HG02938 (cell line): Measurements from ENCODE around the gene PKNOX2.

Experiments used
- ATAC-seq: cut with Tn5 transposase; IDR thresholded peaks from one replicate; pipeline ENCODE4 v1.9.1; 2021; ENCODE audit warnings: mild to moderate bottlenecking, moderate library complexity; ENCODE audit not compliant: unreplicated experiment

PKNOX2 gene

GRCh38 chr11:125257751-125258150 is 93.2 kb downstream of the PKNOX2 start:
- no peak for ATAC-seq

GRCh38 chr11:125258291-125259032 is 93.9 kb downstream of the PKNOX2 start:
- no peak for ATAC-seq

GRCh38 chr11:125261588-125261987 is 97.0 kb downstream of the PKNOX2 start:
- ATAC-seq = no peak

- ATAC-seq = no peak
These were observed 97.8 kb downstream of the PKNOX2 start for GRCh38 chr11:125262194-125262829.

GRCh38 chr11:125262830-125263218 is 98.3 kb downstream of the PKNOX2 start:
- ATAC-seq = no peak

DNA sequence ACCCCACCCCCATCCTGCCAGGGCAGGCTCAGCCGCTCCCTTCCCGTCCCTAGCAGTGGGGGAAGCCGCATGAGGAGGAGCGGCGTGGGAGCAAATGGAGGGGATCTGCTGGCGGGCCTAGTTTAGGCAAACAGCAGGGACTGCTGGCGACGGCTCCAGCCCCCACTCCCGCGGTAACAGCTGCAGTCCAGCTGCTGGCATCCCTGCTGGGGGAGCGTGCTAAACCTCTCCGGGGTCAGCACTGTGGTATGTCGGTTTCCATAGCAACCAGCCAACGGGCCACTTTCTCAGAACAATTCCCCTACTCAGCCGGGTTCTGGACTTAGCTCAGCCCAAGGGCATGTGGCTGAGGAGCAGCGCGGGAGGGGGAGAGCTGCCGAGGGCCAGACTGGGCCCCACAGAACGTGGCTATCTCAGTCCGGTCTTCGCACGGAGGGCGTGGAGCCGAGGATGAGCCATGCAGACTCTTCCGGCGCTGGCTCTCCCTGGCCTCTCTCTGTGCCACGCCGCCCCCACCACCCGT is 98.8 kb downstream of the PKNOX2 start:
- no peak for ATAC-seq

GRCh38 chr11:125264100-125265022 is 99.8 kb downstream of the PKNOX2 start:
- ATAC-seq = no peak

- ATAC-seq = no peak
These were observed 103.0 kb downstream of the PKNOX2 start for GRCh38 chr11:125267548-125267947.

- no peak for ATAC-seq
These were observed 104.1 kb downstream of the PKNOX2 start for GRCh38 chr11:125268611-125269010.

DNA sequence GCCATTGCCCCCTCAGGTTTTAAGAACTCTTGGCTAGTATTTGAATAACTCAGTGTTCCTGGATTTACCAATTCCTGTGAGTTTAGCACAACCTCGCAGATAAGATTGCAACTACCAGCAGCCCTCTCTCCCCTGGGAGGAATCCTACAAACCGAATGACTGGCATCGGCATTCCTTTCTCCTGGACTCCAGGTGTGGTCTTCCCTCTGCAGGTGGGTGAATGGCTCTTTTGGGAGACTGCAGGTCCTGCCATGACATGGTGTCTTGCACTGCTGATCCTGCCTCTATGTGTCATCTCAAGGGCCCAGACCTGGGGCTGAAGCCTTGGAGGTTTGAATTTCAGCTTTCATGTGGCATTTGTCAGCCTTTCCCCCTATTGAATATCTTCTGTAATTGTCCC is 105.6 kb downstream of the PKNOX2 start:
- ATAC-seq = no peak

GRCh38 chr11:125270711-125271110 is 106.2 kb downstream of the PKNOX2 start:
- ATAC-seq = no peak

DNA sequence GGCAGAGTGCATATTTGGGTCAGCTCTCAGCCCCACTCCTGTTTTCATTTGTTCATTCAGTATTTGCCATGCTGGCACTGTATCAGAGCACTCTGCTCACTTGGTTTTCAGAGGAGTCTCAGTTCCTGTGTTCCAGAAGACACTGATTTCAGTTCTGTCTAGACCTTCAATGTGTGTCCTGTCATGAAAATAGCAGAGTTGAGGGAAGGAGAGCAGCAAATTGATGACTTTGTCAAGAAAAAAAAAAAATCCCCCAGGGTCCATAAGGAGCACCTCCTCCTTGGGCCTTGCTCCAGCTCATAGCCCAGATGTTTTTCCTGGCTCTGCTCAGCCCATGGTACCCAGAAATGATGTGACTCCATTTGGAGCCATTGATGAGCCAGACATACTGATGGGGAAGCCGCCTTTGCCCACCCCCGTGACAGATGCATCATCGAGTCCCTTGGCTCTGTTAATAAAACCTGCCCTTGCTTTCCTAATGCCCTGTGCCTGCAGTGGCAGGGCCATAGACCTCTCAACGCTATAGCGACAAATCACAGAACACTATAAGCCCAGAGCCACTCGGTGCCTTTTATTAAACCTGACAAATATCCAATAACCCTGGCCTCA is 107.0 kb downstream of the PKNOX2 start:
- no peak for ATAC-seq

DNA sequence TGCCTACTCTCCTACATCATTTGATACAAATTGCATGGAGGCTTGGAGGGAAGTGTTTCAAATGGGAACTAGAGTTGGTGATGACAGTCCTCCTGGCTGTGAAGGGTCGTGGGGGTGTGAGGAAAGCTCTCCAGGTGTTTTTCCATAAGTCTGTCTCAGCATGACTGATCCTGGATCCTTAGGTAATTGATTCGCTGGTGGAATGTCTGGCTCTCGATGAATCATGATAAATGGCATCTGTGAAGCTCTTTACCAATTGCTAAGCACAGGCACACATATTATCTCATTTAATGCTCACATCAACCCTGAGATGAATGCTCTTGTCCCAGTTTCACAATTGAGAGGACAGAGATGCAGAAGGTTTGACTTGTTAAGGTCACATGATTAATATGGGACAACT is 107.5 kb downstream of the PKNOX2 start:
- no peak for ATAC-seq

DNA sequence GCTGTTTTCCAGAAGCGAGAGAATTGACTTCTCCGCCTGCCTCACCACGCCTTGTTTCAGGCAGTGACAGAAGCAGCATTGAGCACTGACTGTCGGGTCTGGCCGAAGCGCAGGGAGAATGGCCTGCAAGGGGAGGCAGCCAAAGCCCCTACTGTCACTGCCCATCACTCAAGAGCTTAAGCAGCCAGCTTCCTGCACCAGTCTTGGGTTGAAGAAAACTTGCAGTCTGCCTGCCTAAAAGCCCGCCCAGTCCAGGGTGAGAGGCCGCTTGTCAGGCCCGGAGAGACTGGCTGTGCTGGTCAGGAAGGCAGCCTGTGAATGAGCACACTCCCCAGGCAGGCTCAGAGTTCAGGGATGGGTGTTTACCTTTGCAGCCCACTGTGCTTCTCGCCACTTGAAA is 108.3 kb downstream of the PKNOX2 start:
- ATAC-seq = no peak

GRCh38 chr11:125273519-125274000 is 109.0 kb downstream of the PKNOX2 start:
- no peak for ATAC-seq

GRCh38 chr11:125274309-125274708 is 109.8 kb downstream of the PKNOX2 start:
- no peak for ATAC-seq

GRCh38 chr11:125274774-125275173 is 110.2 kb downstream of the PKNOX2 start:
- no peak for ATAC-seq

DNA sequence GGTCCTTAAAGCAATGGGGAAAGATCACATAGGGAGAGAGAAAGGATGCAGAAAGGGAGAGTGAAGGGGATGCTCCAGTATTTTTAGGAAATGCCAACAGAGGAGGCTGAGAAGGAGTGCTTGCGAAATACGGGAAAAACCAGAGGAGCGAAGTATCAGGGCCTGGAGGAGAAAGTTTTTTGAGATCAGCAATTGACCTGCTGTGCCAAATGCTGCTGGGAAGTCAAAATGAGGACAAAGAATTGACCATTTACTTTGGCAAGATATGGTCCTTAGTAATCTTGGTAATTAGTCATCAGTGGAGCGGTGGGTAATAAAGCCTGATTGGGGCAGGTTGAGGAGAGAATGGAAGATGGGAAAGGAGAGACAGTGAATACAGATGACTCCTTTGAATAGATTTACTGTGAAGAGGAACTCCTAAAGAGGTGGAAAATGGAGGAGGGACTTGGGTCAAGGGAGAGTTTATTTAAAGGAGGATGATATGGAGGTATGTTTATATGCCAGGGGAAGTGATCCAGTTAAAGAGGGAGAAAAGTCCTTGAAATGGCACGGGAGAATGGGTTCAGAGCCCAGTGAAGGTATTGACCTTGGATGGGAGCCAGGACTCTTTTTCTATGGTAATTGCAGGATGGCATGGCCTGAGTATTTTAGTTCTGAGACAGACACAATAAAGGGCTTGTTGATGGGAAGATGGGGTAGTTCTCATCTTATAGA is 111.5 kb downstream of the PKNOX2 start:
- no peak for ATAC-seq

- no peak for ATAC-seq
These were observed 112.0 kb downstream of the PKNOX2 start for GRCh38 chr11:125276619-125276976.
